Germinal center (tissue), 1 donor: Measurements from ENCODE around the gene TAF3.

Experiments
- DNase-seq: peaks from one replicate; pipeline ENCODE4 v3.0.0; 2012; ENCODE audit warnings: mixed read lengths, low spot score

Gene TAF3

GRCh38 chr10:8059191-8059936 lies 241.1 kb downstream of the TAF3 start:
- no peak for DNase-seq

- DNase-seq = no peak
These were observed 241.9 kb downstream of the TAF3 start for GRCh38 chr10:8060010-8060703.

- DNase-seq = no peak
These were observed 242.4 kb downstream of the TAF3 start for GRCh38 chr10:8060704-8061121.

GRCh38 chr10:8061274-8062211 lies 243.2 kb downstream of the TAF3 start:
- no peak for DNase-seq

- no peak for DNase-seq
These were observed 245.0 kb downstream of the TAF3 start for GRCh38 chr10:8063128-8063908.

- no peak for DNase-seq
These were observed 245.6 kb downstream of the TAF3 start for GRCh38 chr10:8063935-8064334.

- no peak for DNase-seq
These were observed 246.1 kb downstream of the TAF3 start for GRCh38 chr10:8064436-8064835.

- no peak for DNase-seq
These were observed 247.3 kb downstream of the TAF3 start for GRCh38 chr10:8065651-8066050.

GRCh38 chr10:8066124-8066523 lies 247.8 kb downstream of the TAF3 start:
- DNase-seq = no peak
